MCF 10A (cell line): Measurements from ENCODE around the gene NRP1. TPM values are rescaled to one million over a fixed set of nuclear protein-coding genes. Genes with fewer than 3 reads are reported as not detected.

Source experiments
- BruUV-seq: library from RNA; stranded (reverse); fragments of 400-500 nt; replicated peaks from 2 replicates; lab custom pipeline; 2021; lab: Mats Ljungman, UMichigan
- CTCF ChIA-PET: fragments of 300-600 bp; sonication (Branson Sonifier 250); formaldehyde crosslinking; extraction: SDS; loops from one replicate; lab custom pipeline; 2021; ENCODE audit warnings: antibody characterized with exemption, inconsistent platforms; lab: Yijun Ruan, JAX
- POLR2A ChIA-PET: fragments of 300-600, 350-650 bp; sonication (Branson Sonifier 250); formaldehyde crosslinking; extraction: SDS; loops from one replicate; lab custom pipeline; 2020; ENCODE audit warnings: antibody characterized with exemption, inconsistent platforms; lab: Yijun Ruan, JAX
- DNase-seq: peaks from one replicate; pipeline ENCODE4 v3.0.0-alpha.2; 2018; ENCODE audit not compliant: unreplicated experiment
- H3K27ac Mint-ChIP-seq: one replicate; pipeline ENCODE4 v1.8.0; 2022; ENCODE audit warnings: mild to moderate bottlenecking, low read depth, mixed read lengths; ENCODE audit not compliant: unreplicated experiment
- H3K27me3 Mint-ChIP-seq: one replicate; pipeline ENCODE4 v1.8.0; 2022; ENCODE audit warnings: mixed read lengths; ENCODE audit not compliant: insufficient read depth, unreplicated experiment
- H3K36me3 Mint-ChIP-seq: one replicate; pipeline ENCODE4 v1.8.0; 2022; ENCODE audit warnings: mild to moderate bottlenecking, moderate library complexity, mixed read lengths; ENCODE audit not compliant: insufficient read depth, unreplicated experiment
- H3K4me1 Mint-ChIP-seq: one replicate; pipeline ENCODE4 v1.8.0; 2022; ENCODE audit warnings: mixed read lengths; ENCODE audit not compliant: insufficient read depth, unreplicated experiment
- H3K4me3 Mint-ChIP-seq: one replicate; pipeline ENCODE4 v1.8.0; 2022; ENCODE audit warnings: mild to moderate bottlenecking, moderate library complexity, mixed read lengths; ENCODE audit not compliant: unreplicated experiment
- H3K9me3 Mint-ChIP-seq: one replicate; pipeline ENCODE4 v1.8.0; 2022; ENCODE audit warnings: mixed read lengths; ENCODE audit not compliant: unreplicated experiment
- CTCF ChIP-seq: fragments of 200-600 bp; IDR thresholded peaks from one replicate; pipeline ENCODE4 v1.8.0; 2022; ENCODE audit warnings: antibody characterized with exemption, mild to moderate bottlenecking; ENCODE audit not compliant: unreplicated experiment
- intact Hi-C: fragments of 100-400 bp; cut with micrococcal nuclease; formaldehyde crosslinking; loops from 2 replicates; pipeline ENCODE4 v1.14.1; 2022
- total RNA-seq: library from RNA; stranded (reverse); gene quantifications from 2 replicates; pipeline ENCODE4 v1.2.3, GENCODE V29; 2022

NRP1 gene
- total RNA-seq, 1 experiment from 2014 or later = 66.6 TPM

DNA sequence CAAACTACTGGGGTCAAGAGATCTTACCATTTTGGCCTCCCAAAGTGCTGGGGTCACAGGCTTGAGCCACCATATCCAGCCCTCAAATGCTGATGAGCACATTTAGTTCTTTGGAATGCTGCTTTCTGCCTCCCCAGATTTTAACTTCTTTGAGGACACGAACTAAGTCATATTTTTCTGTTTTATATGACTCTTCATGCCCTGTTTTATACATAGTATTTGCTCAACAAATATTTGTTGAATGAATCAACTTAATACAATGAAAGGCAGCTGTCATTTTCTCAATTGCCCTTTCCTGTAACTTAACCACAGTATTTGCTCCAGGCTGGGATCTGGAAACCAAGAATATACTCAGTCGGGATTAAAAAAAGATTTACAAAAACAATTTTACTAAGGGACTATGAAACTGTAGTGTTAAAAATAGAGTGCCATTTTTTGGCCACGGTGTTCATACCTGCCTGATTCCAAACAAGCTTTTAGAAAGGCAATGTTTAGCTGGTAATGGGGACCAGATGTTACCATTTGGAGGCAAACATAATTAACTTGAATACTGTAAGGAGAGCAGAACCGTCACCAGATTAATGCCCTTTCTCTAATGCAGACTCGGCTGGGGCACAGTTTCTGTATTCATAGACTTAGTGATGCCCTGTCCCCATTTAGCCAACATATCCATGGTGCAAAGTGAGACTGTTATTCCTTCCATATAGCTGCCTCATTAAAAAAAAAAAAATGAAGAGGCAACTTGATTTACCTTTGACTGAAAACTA, 117.6 kb downstream of the NRP1 start:
- H3K36me3 Mint-ChIP-seq = peaks cover 9% of the 10 kb centered on the region
- H3K9me3 Mint-ChIP-seq = no peaks in the 10 kb centered on the region
- H3K4me1 Mint-ChIP-seq = peaks cover 27% of the 10 kb centered on the region
- peak; percentile 82 for DNase-seq
- H3K4me3 Mint-ChIP-seq = peak overlapping the region; percentile 28
- peak overlapping the region; percentile 77 for H3K27ac Mint-ChIP-seq
- no peak for TF ChIP-seq CTCF
- ChIA-PET CTCF (interaction anchor here (1.3 kb wide), 2 partner anchors 20 to 24 kb away, joined by 3 to 6 read pairs; no protein-coding TSS in a partner anchor), POLR2A (interaction anchor here (0.7 to 1.2 kb wide), 2 partner anchors 75 to 1911 kb away, joined by 3 read pairs; no protein-coding TSS in a partner anchor)
- intact Hi-C loops = no loop called here
- no TSS peak for BruUV-seq
- no peaks in the 10 kb centered on the region for H3K27me3 Mint-ChIP-seq

DNA sequence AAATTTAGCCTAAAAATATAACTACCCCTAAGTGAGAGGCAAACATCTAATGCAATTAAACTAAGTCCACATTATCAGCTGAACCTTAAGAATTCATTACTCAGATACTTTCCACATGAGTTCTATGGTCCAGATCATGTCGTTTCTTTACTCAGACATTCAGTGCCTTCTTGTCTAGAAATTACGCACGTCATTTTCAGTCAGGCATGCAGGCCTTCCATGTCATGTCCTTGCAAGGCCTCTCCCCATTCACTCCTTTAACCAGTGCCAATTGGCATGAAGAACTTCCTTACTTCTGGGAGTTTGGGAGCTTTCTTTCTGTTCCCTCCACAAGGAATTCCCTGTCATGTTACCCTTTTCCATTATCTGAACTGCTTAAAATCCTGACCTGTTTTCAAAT, 118.8 kb downstream of the NRP1 start:
- ChIA-PET POLR2A (interaction anchor here (0.6 to 1.2 kb wide), 2 partner anchors 22 to 1035 kb away, joined by 3 read pairs; no protein-coding TSS in a partner anchor), CTCF (interaction anchor here (1.0 to 1.1 kb wide), 2 partner anchors 14 to 97 kb away, joined by 3 read pairs; no protein-coding TSS in a partner anchor)
- no TSS peak for BruUV-seq
- Mint-ChIP-seq H3K27ac (peak overlapping the region; percentile 77), H3K4me1 (peaks cover 33% of the 10 kb centered on the region), H3K4me3 (no peak overlapping the region), H3K36me3 (peaks cover 17% of the 10 kb centered on the region), H3K27me3 (no peaks in the 10 kb centered on the region), H3K9me3 (no peaks in the 10 kb centered on the region)
- no peak for TF ChIP-seq CTCF
- intact Hi-C loops = no loop called here
- DNase-seq = peak; percentile 25

DNA sequence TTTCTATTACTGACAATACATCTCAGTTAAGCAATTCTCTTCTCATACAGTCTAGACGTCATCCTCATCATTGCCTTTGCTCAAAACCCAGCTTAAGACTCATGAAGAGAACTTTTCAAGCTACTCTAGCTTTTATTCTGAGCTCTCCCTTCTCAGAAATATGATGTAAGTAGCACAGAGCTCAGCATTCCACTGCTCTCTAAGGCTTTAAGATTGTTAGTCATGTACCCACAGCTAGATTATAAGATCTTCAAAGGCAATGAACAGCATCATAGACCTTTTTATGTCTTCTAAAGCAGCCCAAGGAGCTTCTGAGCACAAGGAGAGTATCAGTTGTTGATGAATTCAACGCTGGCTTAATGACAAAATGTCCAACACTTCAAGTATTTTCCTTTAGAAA, 119.3 kb downstream of the NRP1 start:
- intact Hi-C loops = no loop called here
- no peak for TF ChIP-seq CTCF
- Mint-ChIP-seq H3K4me1 (peaks cover 33% of the 10 kb centered on the region), H3K36me3 (peaks cover 20% of the 10 kb centered on the region), H3K4me3 (no peak overlapping the region), H3K27me3 (no peaks in the 10 kb centered on the region), H3K27ac (no peak overlapping the region), H3K9me3 (no peaks in the 10 kb centered on the region)
- DNase-seq = no peak
- ChIA-PET CTCF (interaction anchor here (1.0 to 1.1 kb wide), 2 partner anchors 13 to 98 kb away, joined by 3 read pairs; no protein-coding TSS in a partner anchor), POLR2A (interaction anchor here (0.6 to 1.2 kb wide), 2 partner anchors 22 to 1036 kb away, joined by 3 read pairs; no protein-coding TSS in a partner anchor)
- BruUV-seq = no TSS peak

DNA sequence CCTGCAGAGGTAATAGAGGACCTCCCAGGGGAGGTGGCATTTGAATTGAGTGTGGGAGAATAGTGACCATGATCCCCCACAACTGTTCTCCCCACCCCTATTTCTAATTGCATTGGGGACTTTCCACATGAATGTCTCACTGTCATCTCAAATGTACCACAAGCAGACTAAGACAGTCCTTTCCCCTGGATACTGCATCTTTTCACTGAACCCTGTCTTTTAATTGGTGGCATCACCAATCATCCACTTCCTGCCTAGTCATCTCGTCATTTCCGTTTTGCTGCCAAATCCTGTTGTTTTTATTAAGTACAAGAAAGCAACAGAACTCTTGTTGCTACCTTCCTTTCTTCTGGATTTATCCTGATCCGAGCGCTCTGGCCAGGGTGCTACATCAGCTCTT, 120.3 kb downstream of the NRP1 start:
- H3K9me3 Mint-ChIP-seq = no peaks in the 10 kb centered on the region
- H3K27ac Mint-ChIP-seq = peak overlapping the region; percentile 8

More for the DNA sequence above, 120.3 kb downstream of the NRP1 start:
- intact Hi-C loops = no loop called here
- ChIA-PET CTCF (no interaction called here), POLR2A (no interaction called here)
- BruUV-seq = no TSS peak
- DNase-seq = no peak
- TF ChIP-seq CTCF = no peak
- H3K4me1 Mint-ChIP-seq = peaks cover 33% of the 10 kb centered on the region
- peaks cover 26% of the 10 kb centered on the region for H3K36me3 Mint-ChIP-seq
- no peaks in the 10 kb centered on the region for H3K27me3 Mint-ChIP-seq
- no peak overlapping the region for H3K4me3 Mint-ChIP-seq
